Peyer's patch (tissue), 4 donors: ENCODE data around the gene ESD.

ENCODE experiments used
- POLR2A ChIP-seq, 2 donors: fragments of 450-650 bp; IDR thresholded peaks; one replicate each; pipeline ENCODE4 v1.5.1; 2017; ENCODE audit warnings: antibody characterized with exemption in 2 of 2, mild to moderate bottlenecking in 2 of 2, moderate library complexity in 2 of 2
- TF ChIP-seq, protein P1 (sequence below), 6 experiments: fragments of 450-650 bp in 4 of 6; fragments of 200-600 bp in 2 of 6; sonication (generic) in 1 of 6; IDR thresholded peaks; one replicate each; pipeline ENCODE4 v1.5.1; 2017 to 2019; ENCODE audit warnings: antibody characterized with exemption in 6 of 6, mild to moderate bottlenecking in 3 of 6, moderate library complexity in 1 of 6

- TF ChIP-seq, protein P1, sequence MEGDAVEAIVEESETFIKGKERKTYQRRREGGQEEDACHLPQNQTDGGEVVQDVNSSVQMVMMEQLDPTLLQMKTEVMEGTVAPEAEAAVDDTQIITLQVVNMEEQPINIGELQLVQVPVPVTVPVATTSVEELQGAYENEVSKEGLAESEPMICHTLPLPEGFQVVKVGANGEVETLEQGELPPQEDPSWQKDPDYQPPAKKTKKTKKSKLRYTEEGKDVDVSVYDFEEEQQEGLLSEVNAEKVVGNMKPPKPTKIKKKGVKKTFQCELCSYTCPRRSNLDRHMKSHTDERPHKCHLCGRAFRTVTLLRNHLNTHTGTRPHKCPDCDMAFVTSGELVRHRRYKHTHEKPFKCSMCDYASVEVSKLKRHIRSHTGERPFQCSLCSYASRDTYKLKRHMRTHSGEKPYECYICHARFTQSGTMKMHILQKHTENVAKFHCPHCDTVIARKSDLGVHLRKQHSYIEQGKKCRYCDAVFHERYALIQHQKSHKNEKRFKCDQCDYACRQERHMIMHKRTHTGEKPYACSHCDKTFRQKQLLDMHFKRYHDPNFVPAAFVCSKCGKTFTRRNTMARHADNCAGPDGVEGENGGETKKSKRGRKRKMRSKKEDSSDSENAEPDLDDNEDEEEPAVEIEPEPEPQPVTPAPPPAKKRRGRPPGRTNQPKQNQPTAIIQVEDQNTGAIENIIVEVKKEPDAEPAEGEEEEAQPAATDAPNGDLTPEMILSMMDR (IDR thresholded peaks at IDR 0.05), result no peak
- TF ChIP-seq POLR2A (IDR thresholded peaks at IDR 0.05), result no peak
Observed at GRCh38 chr13:46804391-46804815, 7.4 kb upstream of the ESD start.
